Astrocyte of the spinal cord (primary cell): Measurements from ENCODE around the gene SF3B4.
A peak's percentile ranks its signal among the peaks of the same experiment; 100 is the strongest.
"Not testable (repeated sequence)": the region's sequence is repeated elsewhere in the genome, so short reads cannot be mapped to it uniquely, and the experiment has no call there.

Source experiments
- DNase-seq: peaks from one replicate; pipeline ENCODE4 v3.0.0; 2011; ENCODE audit warnings: low read depth, low spot score
- H3K4me3 ChIP-seq: 2 replicates; pipeline ENCODE4 v1.5.1; 2011; ENCODE audit warnings: low read depth, mild to moderate bottlenecking, low read length, moderate library complexity
- CTCF ChIP-seq: IDR thresholded peaks from 2 replicates; pipeline ENCODE4 v1.5.1; 2012; ENCODE audit warnings: low read depth, mild to moderate bottlenecking, low read length, inconsistent platforms
- in situ Hi-C: cut with HindIII; loops from 2 replicates; pipeline ENCODE4 v1.10.0; 2017; ENCODE audit warnings: low sequenced_read_pairs

The SF3B4 gene

GRCh38 chr1:149965440-149965839 lies 37.8 kb upstream of the SF3B4 start:
- H3K4me3 ChIP-seq: no peak overlapping the region
- no peak for TF ChIP-seq CTCF
- DNase-seq: no peak
- in situ Hi-C loops: no loop called here

GRCh38 chr1:149963358-149963757 lies 35.8 kb upstream of the SF3B4 start:
- DNase-seq: no peak
- in situ Hi-C loops: no loop called here
- no peak overlapping the region for H3K4me3 ChIP-seq
- no peak for TF ChIP-seq CTCF

- DNase-seq: no peak
- no peak for TF ChIP-seq CTCF
- no peak overlapping the region for H3K4me3 ChIP-seq
- in situ Hi-C loops: no loop called here
These were observed 35.1 kb upstream of the SF3B4 start for GRCh38 chr1:149962736-149963135.

DNA sequence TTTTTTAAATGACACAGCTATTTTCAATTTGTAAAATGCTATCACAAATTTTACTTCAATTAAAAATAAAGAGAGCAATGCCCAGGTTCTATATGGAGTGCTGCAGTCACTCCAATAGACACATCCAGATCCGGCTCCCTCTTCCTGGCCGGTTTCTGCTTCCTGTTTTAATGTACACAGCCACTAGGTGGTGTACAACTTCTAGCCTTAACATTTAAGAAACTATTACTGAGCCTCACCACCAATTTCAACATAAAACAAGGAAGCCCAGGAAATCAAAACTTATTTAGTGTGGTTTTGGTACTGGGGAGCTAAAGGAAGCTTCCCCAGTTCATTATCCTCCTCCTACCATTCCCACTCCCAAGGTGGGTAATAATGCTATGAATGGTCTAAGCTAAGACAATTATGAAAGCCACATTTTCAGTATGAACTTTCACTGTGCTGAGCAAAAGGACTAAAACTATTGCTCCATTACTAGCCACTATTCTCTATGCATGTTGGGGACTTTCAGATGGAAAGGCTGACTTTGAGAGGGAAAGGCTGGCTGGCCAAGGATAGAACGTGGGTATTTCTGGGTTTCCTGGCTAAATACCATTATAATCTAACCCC lies 34.5 kb upstream of the SF3B4 start:
- TF ChIP-seq CTCF: peak; percentile 69
- in situ Hi-C loops: no loop called here
- peak; percentile 84 for DNase-seq
- no peak overlapping the region for H3K4me3 ChIP-seq

DNA sequence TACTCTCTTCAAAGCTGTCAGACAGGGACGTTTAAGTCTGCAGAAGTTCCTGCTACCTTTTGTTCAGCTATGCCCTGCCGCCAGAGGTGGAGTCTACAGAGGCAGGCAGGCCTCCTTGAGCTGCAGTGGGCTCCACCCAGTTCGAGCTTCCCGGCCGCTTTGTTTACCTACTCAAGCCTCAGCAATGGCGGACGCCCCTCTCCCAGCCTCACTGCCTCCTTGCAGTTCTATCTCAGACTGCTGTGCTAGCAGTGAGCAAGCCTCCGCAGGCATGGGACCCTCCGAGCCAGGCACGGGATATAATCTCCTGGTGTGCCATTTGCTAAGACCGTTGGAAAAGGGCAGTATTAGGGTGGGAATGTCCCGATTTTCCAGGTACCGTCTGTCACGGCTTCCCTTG lies 29.9 kb upstream of the SF3B4 start:
- DNase-seq, H3K4me3 ChIP-seq, in situ Hi-C loops: not testable (repeated sequence)

GRCh38 chr1:149949911-149950310 lies 22.3 kb upstream of the SF3B4 start:
- in situ Hi-C loops: no loop called here
- peak; percentile 19 for DNase-seq
- no peak overlapping the region for H3K4me3 ChIP-seq
- no peak for TF ChIP-seq CTCF

- no peak for DNase-seq
- H3K4me3 ChIP-seq: no peak overlapping the region
- in situ Hi-C loops: no loop called here
- TF ChIP-seq CTCF: no peak
These were observed 17.6 kb upstream of the SF3B4 start for GRCh38 chr1:149945206-149945605.
